ENCODE data around the gene MME.

The MME gene

DNA sequence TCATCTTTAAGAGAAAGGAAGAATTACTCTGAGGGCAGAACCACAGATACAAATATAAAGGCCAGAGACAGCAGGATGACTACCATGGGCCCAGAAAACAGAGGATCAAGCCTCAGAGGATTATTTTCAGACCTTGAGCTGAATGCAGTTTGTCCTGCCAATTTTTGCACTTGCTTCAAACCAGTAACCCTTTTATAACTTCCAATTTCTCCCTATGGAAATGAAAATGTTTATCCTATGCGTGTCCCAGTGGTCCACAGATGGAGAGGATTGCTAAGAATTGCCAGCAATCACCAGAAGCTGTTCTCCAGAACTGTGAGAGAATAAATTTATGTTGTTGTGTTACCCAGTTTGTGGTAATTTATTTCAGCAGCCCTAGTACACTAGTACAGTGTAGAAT lies 26.4 kb upstream of the MME start:
- Histone ChIP-seq H3K27me3 (ENCODE audit: control insufficient read depth in 1 of 2, insufficient read depth in 2 of 2, low read length in 2 of 2) (no peaks in the 10 kb centered on the region), H3K4me1 (ENCODE audit: control insufficient read depth, insufficient read depth, low read length) (no peaks in the 10 kb centered on the region), H3K9ac (ENCODE audit: low read length in 2 of 2) (no peak overlapping the region), H3K4me3 (ENCODE audit: low read length in 2 of 2) (no peak overlapping the region), H3K27ac (ENCODE audit: low read length) (no peak overlapping the region), H3K9me3 (ENCODE audit: control insufficient read depth in 2 of 2, low read length in 2 of 2) (no peaks in the 10 kb centered on the region), H3K36me3 (ENCODE audit: control insufficient read depth in 2 of 2, insufficient read depth in 2 of 2, low read length in 2 of 2) (no peaks in the 10 kb centered on the region)

DNA sequence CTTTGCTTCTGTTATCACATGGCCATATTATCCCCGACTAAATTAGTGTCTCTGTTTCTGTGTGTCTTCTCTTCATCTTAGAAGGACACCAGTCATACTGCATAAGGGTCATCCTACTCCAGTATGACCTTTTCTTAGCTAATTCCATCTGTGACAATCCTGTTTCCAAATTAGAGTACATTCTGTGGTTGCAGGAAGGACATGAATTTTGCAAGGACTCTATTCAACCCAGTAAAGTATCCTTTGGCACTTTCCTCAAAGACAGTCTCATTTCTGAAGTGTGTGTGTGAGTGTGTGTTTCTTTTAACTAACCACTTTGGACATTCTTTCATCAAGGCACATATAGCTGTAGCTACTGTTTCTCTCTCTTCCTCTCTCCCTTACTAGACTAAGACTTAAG lies 15.2 kb upstream of the MME start:
- Histone ChIP-seq H3K9ac (ENCODE audit: low read length in 2 of 2) (no peak overlapping the region), H3K36me3 (ENCODE audit: control insufficient read depth in 2 of 2, insufficient read depth in 2 of 2, low read length in 2 of 2) (no peaks in the 10 kb centered on the region), H3K4me3 (ENCODE audit: low read length in 2 of 2) (no peak overlapping the region), H3K27ac (ENCODE audit: low read length) (no peak overlapping the region), H3K4me1 (ENCODE audit: control insufficient read depth, insufficient read depth, low read length) (no peaks in the 10 kb centered on the region), H3K27me3 (ENCODE audit: control insufficient read depth in 1 of 2, insufficient read depth in 2 of 2, low read length in 2 of 2) (no peaks in the 10 kb centered on the region), H3K9me3 (ENCODE audit: control insufficient read depth in 2 of 2, low read length in 2 of 2) (no peaks in the 10 kb centered on the region)

DNA sequence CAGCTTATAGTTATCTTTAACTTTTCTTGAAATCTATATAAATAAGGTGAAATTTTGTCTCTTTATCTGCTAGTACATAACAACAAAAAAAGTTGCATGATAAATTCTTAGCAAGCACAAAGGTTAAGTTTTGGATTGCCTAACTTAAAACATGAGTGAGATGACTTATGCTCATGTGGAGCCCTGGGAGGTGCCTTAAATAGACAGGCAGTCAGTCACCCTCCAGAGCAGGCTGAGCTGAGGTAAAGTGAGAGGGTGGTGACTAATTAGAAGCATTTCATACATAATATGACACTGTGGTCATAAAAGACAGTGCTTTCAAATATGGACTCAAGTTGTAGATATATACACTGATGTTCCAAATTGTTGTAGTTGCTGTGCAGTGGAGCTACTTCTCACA lies 14.6 kb upstream of the MME start:
- Histone ChIP-seq H3K4me1 (ENCODE audit: control insufficient read depth, insufficient read depth, low read length) (no peaks in the 10 kb centered on the region), H3K9me3 (ENCODE audit: control insufficient read depth in 2 of 2, low read length in 2 of 2) (no peaks in the 10 kb centered on the region), H3K36me3 (ENCODE audit: control insufficient read depth in 2 of 2, insufficient read depth in 2 of 2, low read length in 2 of 2) (no peaks in the 10 kb centered on the region), H3K9ac (ENCODE audit: low read length in 2 of 2) (no peak overlapping the region), H3K27ac (ENCODE audit: low read length) (no peak overlapping the region), H3K27me3 (ENCODE audit: control insufficient read depth in 1 of 2, insufficient read depth in 2 of 2, low read length in 2 of 2) (no peaks in the 10 kb centered on the region), H3K4me3 (ENCODE audit: low read length in 2 of 2) (no peak overlapping the region)

DNA sequence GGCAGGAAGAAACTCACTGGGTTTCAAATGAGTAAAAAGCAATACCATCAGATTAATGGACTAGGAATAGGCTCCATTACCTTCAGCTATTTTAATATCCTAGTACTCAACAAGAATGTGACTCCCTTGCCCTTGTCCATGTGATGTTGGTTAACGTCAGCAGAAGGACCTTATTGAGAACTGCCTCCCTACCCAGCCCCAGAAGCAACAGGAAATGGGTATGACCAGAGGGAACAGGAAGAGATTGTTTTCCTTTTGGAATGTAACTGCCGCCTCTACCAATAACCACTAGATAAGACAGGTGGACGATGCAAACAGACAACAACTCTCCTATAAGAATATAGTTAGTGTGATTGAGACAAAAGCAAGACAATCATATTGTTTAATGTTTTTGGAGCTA lies 10.4 kb upstream of the MME start:
- no peaks in the 10 kb centered on the region for H3K27me3 ChIP-seq (ENCODE audit: control insufficient read depth in 1 of 2, insufficient read depth in 2 of 2, low read length in 2 of 2)
- H3K36me3 ChIP-seq (ENCODE audit: control insufficient read depth in 2 of 2, insufficient read depth in 2 of 2, low read length in 2 of 2) = no peaks in the 10 kb centered on the region
- H3K27ac ChIP-seq (ENCODE audit: low read length) = no peak overlapping the region

DNA sequence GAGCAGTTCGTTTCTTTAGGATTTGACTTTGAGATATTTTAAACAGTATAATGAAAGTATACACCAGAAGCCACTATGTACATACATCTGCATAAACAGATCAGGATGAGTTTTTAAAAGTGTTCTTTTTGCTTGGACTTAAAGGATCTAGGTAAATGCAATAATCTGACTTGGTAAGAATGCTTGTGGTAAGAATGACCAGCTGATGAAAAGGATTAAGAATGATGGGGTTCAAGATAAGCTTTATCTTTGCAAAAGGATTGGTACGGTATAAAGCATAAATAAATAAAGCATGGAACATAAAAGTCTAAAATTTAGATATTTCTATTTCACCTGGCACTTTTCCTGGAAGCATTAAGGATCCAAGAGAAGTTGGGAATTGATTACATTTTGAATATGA lies 9.8 kb upstream of the MME start:
- Histone ChIP-seq H3K4me1 (ENCODE audit: control insufficient read depth, insufficient read depth, low read length) (no peaks in the 10 kb centered on the region), H3K36me3 (ENCODE audit: control insufficient read depth in 2 of 2, insufficient read depth in 2 of 2, low read length in 2 of 2) (no peaks in the 10 kb centered on the region), H3K27me3 (ENCODE audit: control insufficient read depth in 1 of 2, insufficient read depth in 2 of 2, low read length in 2 of 2) (no peaks in the 10 kb centered on the region), H3K9ac (ENCODE audit: low read length in 2 of 2) (no peak overlapping the region), H3K4me3 (ENCODE audit: low read length in 2 of 2) (no peak overlapping the region), H3K27ac (ENCODE audit: low read length) (no peak overlapping the region), H3K9me3 (ENCODE audit: control insufficient read depth in 2 of 2, low read length in 2 of 2) (no peaks in the 10 kb centered on the region)

More for the DNA sequence above, 10.4 kb upstream of the MME start:
- no peaks in the 10 kb centered on the region for H3K4me1 ChIP-seq (ENCODE audit: control insufficient read depth, insufficient read depth, low read length)
- no peak overlapping the region for H3K4me3 ChIP-seq (ENCODE audit: low read length in 2 of 2)
- no peak overlapping the region for H3K9ac ChIP-seq (ENCODE audit: low read length in 2 of 2)
- H3K9me3 ChIP-seq (ENCODE audit: control insufficient read depth in 2 of 2, low read length in 2 of 2) = no peaks in the 10 kb centered on the region

DNA sequence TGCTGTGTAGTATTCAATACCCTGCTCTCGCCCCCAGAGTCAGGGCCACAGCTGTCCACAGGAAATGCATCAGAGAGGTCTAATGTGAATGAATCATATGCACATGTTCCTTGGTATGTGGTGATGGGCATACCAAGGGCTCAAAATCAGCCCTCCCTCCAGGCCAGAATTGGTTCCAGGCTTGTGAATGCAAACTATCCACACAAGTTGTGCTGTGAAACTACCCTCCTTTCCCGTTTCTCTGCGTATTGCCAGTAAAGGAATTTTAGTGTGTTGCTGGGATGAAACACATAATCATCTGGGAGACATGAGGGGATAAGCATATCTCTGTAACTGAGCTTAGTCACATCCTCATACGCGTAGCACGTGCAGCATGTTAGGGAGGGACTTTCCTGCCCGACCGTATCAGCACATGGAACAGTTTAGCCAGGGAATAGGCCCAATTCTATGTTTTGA lies 9.2 kb upstream of the MME start:
- Histone ChIP-seq H3K9ac (ENCODE audit: low read length in 2 of 2) (no peak overlapping the region), H3K4me3 (ENCODE audit: low read length in 2 of 2) (no peak overlapping the region), H3K27ac (ENCODE audit: low read length) (no peak overlapping the region), H3K27me3 (ENCODE audit: control insufficient read depth in 1 of 2, insufficient read depth in 2 of 2, low read length in 2 of 2) (no peaks in the 10 kb centered on the region), H3K4me1 (ENCODE audit: control insufficient read depth, insufficient read depth, low read length) (no peaks in the 10 kb centered on the region), H3K9me3 (ENCODE audit: control insufficient read depth in 2 of 2, low read length in 2 of 2) (peaks cover 0 to 3% of the 10 kb centered on the region in 2 donors), H3K36me3 (ENCODE audit: control insufficient read depth in 2 of 2, insufficient read depth in 2 of 2, low read length in 2 of 2) (no peaks in the 10 kb centered on the region)

DNA sequence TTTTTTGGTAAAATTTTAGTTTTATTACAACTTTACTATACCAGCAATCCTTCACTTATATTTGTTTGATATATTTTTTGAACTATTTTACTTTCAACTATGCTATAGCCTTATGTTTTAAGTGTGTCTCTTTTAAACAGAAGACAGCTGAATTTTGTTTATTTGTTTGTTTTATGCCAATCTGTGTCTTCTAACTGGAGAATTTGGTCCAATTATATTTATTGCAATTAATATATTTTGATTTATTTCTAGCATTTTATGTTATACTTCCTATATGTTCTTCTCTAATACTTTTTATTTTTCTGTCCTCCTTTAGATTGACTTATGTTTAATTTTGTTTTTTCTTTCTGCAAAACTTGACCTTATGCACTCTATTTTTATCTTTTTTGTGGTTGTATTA lies 4.9 kb upstream of the MME start:
- H3K36me3 ChIP-seq (ENCODE audit: control insufficient read depth in 2 of 2, insufficient read depth in 2 of 2, low read length in 2 of 2) = no peaks in the 10 kb centered on the region
- H3K9ac ChIP-seq (ENCODE audit: low read length in 2 of 2) = no peak overlapping the region
- peaks cover 0 to 3% of the 10 kb centered on the region in 2 donors for H3K9me3 ChIP-seq (ENCODE audit: control insufficient read depth in 2 of 2, low read length in 2 of 2)
- H3K27ac ChIP-seq (ENCODE audit: low read length) = no peak overlapping the region
- H3K27me3 ChIP-seq (ENCODE audit: control insufficient read depth in 1 of 2, insufficient read depth in 2 of 2, low read length in 2 of 2) = peaks cover 9 to 18% of the 10 kb centered on the region in 2 donors
- peaks cover 11% of the 10 kb centered on the region for H3K4me1 ChIP-seq (ENCODE audit: control insufficient read depth, insufficient read depth, low read length)
- no peak overlapping the region for H3K4me3 ChIP-seq (ENCODE audit: low read length in 2 of 2)

DNA sequence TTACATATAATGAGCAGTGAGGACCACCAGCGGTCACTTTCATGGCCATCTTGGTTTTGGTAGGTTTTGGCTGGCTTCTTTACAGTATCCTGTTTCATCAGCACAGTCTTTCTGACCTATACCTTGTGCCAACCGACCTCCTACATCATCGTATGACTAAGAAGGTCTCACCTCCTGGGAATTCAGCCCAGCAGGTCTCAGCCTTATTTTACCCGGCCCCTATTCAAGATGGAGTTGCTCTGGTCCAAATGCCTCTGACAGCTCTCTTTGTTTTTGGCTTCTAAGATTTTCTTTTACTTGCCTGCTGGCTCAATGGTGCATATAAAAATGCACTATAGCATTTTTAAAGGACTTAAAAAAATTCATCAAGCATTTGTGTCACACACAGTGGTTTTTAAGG lies 3.2 kb upstream of the MME start:
- peaks cover 10 to 23% of the 10 kb centered on the region in 2 donors for H3K27me3 ChIP-seq (ENCODE audit: control insufficient read depth in 1 of 2, insufficient read depth in 2 of 2, low read length in 2 of 2)
- H3K4me3 ChIP-seq (ENCODE audit: low read length in 2 of 2) = no peak overlapping the region
- no peak overlapping the region for H3K27ac ChIP-seq (ENCODE audit: low read length)
- no peaks in the 10 kb centered on the region for H3K36me3 ChIP-seq (ENCODE audit: control insufficient read depth in 2 of 2, insufficient read depth in 2 of 2, low read length in 2 of 2)
- H3K9ac ChIP-seq (ENCODE audit: low read length in 2 of 2) = no peak overlapping the region
- peaks cover 11% of the 10 kb centered on the region for H3K4me1 ChIP-seq (ENCODE audit: control insufficient read depth, insufficient read depth, low read length)
- H3K9me3 ChIP-seq (ENCODE audit: control insufficient read depth in 2 of 2, low read length in 2 of 2) = peaks cover 0 to 3% of the 10 kb centered on the region in 2 donors

DNA sequence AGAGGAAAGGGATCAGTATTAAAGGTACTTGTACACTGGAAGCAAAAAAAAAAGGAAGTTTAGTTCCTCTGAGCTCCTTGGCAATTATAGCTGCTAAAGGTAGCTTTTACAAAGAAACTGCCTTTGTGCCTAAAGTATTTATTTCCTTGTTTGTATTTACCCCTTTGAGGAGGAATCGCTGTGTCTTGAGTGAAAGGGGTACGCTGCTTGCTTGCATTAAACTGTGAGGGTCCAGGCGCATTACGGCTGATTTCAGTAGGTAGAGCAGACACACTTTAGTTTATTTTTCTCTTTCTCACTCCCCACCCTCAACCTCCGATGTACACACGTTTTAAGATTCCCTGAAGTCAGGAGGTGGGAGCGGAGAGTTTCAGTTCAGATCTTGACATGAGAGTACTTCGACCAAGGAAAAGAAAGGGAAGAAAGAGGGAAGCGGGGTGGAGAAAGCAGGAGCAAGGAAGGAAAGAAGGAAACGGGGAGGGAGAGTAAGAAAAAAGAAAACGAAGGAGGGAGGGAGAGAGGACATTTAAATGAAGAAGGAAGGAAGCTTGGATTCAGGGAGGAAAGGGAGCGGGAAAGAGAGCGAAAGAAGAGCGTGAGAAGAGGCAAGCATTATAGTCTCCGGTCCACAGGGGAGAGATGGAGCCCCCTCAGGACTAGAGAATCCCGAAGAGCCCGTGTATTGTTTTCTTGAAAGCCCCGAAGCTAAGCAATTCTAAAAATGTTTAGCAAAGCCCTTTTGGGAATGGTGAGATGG lies 1.2 kb upstream of the MME start:
- Histone ChIP-seq H3K4me3 (ENCODE audit: low read length in 2 of 2) (peak overlapping the region; percentile 49 to 54), H3K27me3 (ENCODE audit: control insufficient read depth in 1 of 2, insufficient read depth in 2 of 2, low read length in 2 of 2) (peaks cover 10 to 23% of the 10 kb centered on the region in 2 donors), H3K36me3 (ENCODE audit: control insufficient read depth in 2 of 2, insufficient read depth in 2 of 2, low read length in 2 of 2) (no peaks in the 10 kb centered on the region), H3K9me3 (ENCODE audit: control insufficient read depth in 2 of 2, low read length in 2 of 2) (peaks cover 0 to 3% of the 10 kb centered on the region in 2 donors), H3K9ac (ENCODE audit: low read length in 2 of 2) (no peak overlapping the region), H3K27ac (ENCODE audit: low read length) (no peak overlapping the region), H3K4me1 (ENCODE audit: control insufficient read depth, insufficient read depth, low read length) (peaks cover 11% of the 10 kb centered on the region)

DNA sequence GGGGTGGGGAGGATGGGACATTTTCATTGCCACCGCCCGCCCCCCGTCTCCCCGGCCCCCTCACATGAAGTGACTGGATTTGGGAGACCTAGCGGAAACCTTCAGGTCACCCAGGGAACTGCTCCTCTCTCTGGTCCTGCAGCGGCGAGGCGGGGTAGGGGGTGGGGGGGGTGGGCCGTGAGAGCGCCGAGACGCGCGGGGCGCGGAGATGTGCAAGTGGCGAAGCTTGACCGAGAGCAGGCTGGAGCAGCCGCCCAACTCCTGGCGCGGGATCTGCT lies 712 bp upstream of the MME start:
- Histone ChIP-seq H3K36me3 (ENCODE audit: control insufficient read depth in 2 of 2, insufficient read depth in 2 of 2, low read length in 2 of 2) (no peaks in the 10 kb centered on the region), H3K4me3 (ENCODE audit: low read length in 2 of 2) (peak overlapping the region; percentile 49 to 69), H3K9me3 (ENCODE audit: control insufficient read depth in 2 of 2, low read length in 2 of 2) (peaks cover 0 to 3% of the 10 kb centered on the region in 2 donors), H3K9ac (ENCODE audit: low read length in 2 of 2) (no peak overlapping the region), H3K27me3 (ENCODE audit: control insufficient read depth in 1 of 2, insufficient read depth in 2 of 2, low read length in 2 of 2) (peaks cover 10 to 23% of the 10 kb centered on the region in 2 donors), H3K4me1 (ENCODE audit: control insufficient read depth, insufficient read depth, low read length) (peaks cover 11% of the 10 kb centered on the region), H3K27ac (ENCODE audit: low read length) (no peak overlapping the region)

DNA sequence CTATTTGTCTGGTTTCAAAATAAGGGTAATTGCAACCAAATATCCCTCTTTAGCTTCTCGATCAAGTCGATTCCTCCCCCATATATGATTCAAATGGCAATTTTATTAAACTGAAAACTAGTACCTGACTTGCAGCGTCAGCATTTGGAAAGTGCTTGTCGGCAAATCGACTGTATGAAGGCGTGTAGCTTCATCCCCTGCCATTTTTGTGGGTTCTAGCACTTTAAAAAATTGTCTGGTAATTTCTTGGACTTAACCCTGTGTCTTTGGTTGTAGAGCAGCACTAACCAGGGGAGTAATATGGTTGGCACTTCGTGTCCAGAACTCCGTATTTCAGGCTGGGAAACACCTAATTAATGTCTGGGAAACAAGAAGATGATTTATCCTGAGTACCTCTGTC lies 573 bp downstream of the MME start:
- no peaks in the 10 kb centered on the region for H3K36me3 ChIP-seq (ENCODE audit: control insufficient read depth in 2 of 2, insufficient read depth in 2 of 2, low read length in 2 of 2)
- peaks cover 10 to 23% of the 10 kb centered on the region in 2 donors for H3K27me3 ChIP-seq (ENCODE audit: control insufficient read depth in 1 of 2, insufficient read depth in 2 of 2, low read length in 2 of 2)
- peaks cover 0 to under 1% of the 10 kb centered on the region in 2 donors for H3K9me3 ChIP-seq (ENCODE audit: control insufficient read depth in 2 of 2, low read length in 2 of 2)
- no peak overlapping the region for H3K9ac ChIP-seq (ENCODE audit: low read length in 2 of 2)
- no peak overlapping the region for H3K27ac ChIP-seq (ENCODE audit: low read length)
- peak overlapping the region in 1 of 2 donors; percentile 69 for H3K4me3 ChIP-seq (ENCODE audit: low read length in 2 of 2)
- H3K4me1 ChIP-seq (ENCODE audit: control insufficient read depth, insufficient read depth, low read length) = peaks cover 11% of the 10 kb centered on the region

Data from stomach smooth muscle (tissue), 2 donors.